Measurements from ENCODE around the gene CSRNP3. TPM values are rescaled to one million over a fixed set of nuclear protein-coding genes. Genes with fewer than 3 reads are reported as not detected.

The CSRNP3 gene
- polyA plus RNA-seq, 2 of the 4 experiments (the other 2 are of a cell fraction) = 0.05 to 0.25 TPM

DNA sequence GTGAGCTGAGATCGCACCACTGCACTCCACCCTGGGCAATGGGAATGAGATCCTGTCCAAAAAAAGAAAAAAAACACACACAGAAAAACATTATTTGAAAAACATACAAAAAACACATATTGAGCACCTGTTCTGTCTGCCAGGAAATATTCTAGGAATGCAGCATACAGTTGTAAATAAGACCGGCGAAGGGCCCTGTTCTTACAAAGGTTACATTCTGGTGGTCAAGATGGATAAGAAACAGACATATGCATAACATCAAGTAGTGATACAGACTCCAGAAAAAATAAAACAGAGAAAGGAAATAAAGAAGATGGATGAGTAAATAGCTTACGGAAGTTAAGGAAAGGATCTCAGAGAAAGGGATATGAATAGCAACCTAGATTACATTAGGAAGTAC lies 164.8 kb downstream of the CSRNP3 start:
- no peaks in the 10 kb centered on the region for H3K9me3 ChIP-seq
- H3K4me1 ChIP-seq = no peaks in the 10 kb centered on the region
- no peak for DNase-seq (ENCODE audit: low read depth in 1 of 2, low spot score in 1 of 2)
- ChIA-PET POLR2A (no interaction called here), CTCF (no interaction called here)
- no peak overlapping the region for H3K27ac ChIP-seq
- no peak overlapping the region for H3K4me2 ChIP-seq
- ATAC-seq = no peak
- no peak overlapping the region for H3K4me3 ChIP-seq
- TF ChIP-seq POLR2AphosphoS2 (conservative IDR thresholded peaks at IDR 0.05; ENCODE audit: low read length) (no peak), HOXB5 (CRISPR knock-in tag; IDR thresholded peaks at IDR 0.05) (no peak), ZNF302 (CRISPR knock-in tag; IDR thresholded peaks at IDR 0.05) (no peak), RCOR1 (IDR thresholded peaks at IDR 0.05; ENCODE audit: low read depth, low read length) (no peak), MYC (IDR thresholded peaks at IDR 0.05; ENCODE audit: borderline replicate concordance, low read length) (no peak), ZSCAN20 (CRISPR knock-in tag; IDR thresholded peaks at IDR 0.05) (no peak), FOSB (CRISPR knock-in tag; IDR thresholded peaks at IDR 0.05) (no peak)
- WGBS (ENCODE audit: missing lambda C conversion rate) = 85% methylated on average over 4 of the region's 4 CpGs
- no peak for FAIRE-seq

DNA sequence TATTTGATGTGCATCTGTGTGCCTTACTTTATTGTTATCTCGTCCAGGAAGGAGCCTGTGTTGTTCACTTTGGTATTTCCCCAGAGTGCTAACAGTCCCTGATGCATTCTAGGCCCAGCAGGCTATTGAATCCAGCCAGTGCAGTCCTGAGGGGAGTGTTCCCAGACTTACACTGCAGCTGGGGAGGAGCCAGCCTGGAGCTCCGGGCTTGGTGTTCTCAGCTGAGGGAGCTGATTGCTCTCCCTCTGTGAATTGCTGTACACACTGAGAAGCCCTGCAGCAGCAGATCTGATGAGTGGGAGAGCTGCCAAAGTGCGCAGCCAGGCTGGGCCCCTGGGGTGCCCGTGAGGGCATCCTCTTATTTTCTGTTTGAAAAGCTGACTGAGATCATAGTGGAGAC lies 165.4 kb downstream of the CSRNP3 start:
- Histone ChIP-seq H3K4me2 (no peak overlapping the region), H3K4me1 (no peaks in the 10 kb centered on the region), H3K27ac (no peak overlapping the region), H3K4me3 (no peak overlapping the region), H3K9me3 (no peaks in the 10 kb centered on the region)
- ATAC-seq (no peak; a peak in 2 of 6 replicates), DNase-seq (ENCODE audit: low read depth in 1 of 2, low spot score in 1 of 2) (no peak), FAIRE-seq (no peak)
- ChIA-PET POLR2A (no interaction called here), CTCF (interaction anchor here (1.0 kb wide), 1 partner anchor 13 kb away, joined by 4 read pairs; no protein-coding TSS in a partner anchor)
- WGBS (ENCODE audit: missing lambda C conversion rate) = 24% methylated on average over 3 of the region's 4 CpGs
- TF ChIP-seq, protein P1, sequence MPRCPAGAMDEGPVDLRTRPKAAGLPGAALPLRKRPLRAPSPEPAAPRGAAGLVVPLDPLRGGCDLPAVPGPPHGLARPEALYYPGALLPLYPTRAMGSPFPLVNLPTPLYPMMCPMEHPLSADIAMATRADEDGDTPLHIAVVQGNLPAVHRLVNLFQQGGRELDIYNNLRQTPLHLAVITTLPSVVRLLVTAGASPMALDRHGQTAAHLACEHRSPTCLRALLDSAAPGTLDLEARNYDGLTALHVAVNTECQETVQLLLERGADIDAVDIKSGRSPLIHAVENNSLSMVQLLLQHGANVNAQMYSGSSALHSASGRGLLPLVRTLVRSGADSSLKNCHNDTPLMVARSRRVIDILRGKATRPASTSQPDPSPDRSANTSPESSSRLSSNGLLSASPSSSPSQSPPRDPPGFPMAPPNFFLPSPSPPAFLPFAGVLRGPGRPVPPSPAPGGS (IDR thresholded peaks at IDR 0.05) = no peak
- TF ChIP-seq ZNF302 (CRISPR knock-in tag; IDR thresholded peaks at IDR 0.05) (no peak), CHD4 (IDR thresholded peaks at IDR 0.05; ENCODE audit: borderline replicate concordance) (no peak), SMC3 (IDR thresholded peaks at IDR 0.05) (no peak), NFE2L2 (conservative IDR thresholded peaks at IDR 0.05; ENCODE audit: low read length) (no peak)
- TF ChIP-seq, protein P2, sequence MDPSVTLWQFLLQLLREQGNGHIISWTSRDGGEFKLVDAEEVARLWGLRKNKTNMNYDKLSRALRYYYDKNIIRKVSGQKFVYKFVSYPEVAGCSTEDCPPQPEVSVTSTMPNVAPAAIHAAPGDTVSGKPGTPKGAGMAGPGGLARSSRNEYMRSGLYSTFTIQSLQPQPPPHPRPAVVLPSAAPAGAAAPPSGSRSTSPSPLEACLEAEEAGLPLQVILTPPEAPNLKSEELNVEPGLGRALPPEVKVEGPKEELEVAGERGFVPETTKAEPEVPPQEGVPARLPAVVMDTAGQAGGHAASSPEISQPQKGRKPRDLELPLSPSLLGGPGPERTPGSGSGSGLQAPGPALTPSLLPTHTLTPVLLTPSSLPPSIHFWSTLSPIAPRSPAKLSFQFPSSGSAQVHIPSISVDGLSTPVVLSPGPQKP (IDR thresholded peaks at IDR 0.05; ENCODE audit: low read depth, low read length) = no peak

DNA sequence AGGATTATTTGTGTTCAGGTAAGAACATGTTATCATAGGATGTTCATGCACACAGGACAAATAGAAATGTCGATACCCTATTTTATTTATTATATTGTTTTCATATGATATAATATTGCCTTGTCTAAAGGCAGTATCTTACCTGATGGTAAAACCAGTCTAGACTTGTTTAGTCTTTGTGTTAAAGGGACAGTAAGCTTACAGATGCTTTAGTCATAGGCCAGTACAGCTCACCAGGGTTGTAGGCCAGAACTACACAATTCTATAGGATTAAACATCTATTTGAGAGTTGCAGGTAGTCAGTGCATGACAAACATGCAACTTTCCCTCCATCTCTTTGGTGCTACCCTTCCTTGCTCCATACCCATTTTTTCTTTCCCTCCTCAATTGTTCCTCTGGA lies 166.0 kb downstream of the CSRNP3 start:
- POLR2A ChIA-PET = no interaction called here
- ATAC-seq = no peak
- no peak for FAIRE-seq

DNA sequence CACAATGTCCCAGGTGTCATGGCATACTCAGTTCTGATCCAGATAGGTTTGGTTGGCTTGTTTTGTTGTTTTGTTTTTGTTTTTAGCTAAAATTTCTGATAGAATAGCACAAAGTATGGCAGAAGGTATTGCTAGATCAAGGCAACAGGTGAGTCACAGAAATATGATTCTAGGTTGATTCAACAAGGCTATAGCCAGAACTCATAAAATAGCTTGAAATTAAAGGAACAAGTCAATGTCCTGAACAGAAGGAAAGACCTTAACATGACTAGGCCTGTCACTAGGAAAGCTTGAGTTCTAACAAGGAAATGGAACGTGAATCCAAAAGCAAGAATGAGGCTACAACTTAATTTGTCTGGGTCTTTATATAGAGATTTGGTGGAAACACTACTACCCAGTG lies 167.5 kb downstream of the CSRNP3 start:
- FAIRE-seq (no peak), ATAC-seq (no peak), DNase-seq (ENCODE audit: low read depth in 1 of 2, low spot score in 1 of 2) (no peak)
- Histone ChIP-seq H3K9me3 (no peaks in the 10 kb centered on the region), H3K27ac (no peak overlapping the region), H3K4me3 (no peak overlapping the region), H3K4me2 (no peak overlapping the region), H3K4me1 (no peaks in the 10 kb centered on the region)
- WGBS (ENCODE audit: missing lambda C conversion rate) = 62% methylated on average over 1 of the region's 1 CpG
- TF ChIP-seq, protein P3, sequence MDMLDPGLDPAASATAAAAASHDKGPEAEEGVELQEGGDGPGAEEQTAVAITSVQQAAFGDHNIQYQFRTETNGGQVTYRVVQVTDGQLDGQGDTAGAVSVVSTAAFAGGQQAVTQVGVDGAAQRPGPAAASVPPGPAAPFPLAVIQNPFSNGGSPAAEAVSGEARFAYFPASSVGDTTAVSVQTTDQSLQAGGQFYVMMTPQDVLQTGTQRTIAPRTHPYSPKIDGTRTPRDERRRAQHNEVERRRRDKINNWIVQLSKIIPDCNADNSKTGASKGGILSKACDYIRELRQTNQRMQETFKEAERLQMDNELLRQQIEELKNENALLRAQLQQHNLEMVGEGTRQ (IDR thresholded peaks at IDR 0.05) = no peak
- TF ChIP-seq JUN (IDR thresholded peaks at IDR 0.05) = no peak
- TF ChIP-seq, protein P4, sequence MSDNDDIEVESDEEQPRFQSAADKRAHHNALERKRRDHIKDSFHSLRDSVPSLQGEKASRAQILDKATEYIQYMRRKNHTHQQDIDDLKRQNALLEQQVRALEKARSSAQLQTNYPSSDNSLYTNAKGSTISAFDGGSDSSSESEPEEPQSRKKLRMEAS (IDR thresholded peaks at IDR 0.05) = no peak
- no peak for TF ChIP-seq CBX8 (IDR thresholded peaks at IDR 0.05)
- no peak for TF ChIP-seq HDAC2 (IDR thresholded peaks at IDR 0.05)
- TF ChIP-seq MAFK (IDR thresholded peaks at IDR 0.05; ENCODE audit: partially characterized antibody) = no peak
- ChIA-PET CTCF (no interaction called here), POLR2A (no interaction called here)

More for the DNA sequence above, 166.0 kb downstream of the CSRNP3 start:
- Histone ChIP-seq H3K9me3 (no peaks in the 10 kb centered on the region), H3K27ac (no peak overlapping the region), H3K4me3 (no peak overlapping the region), H3K4me1 (no peaks in the 10 kb centered on the region), H3K4me2 (no peak overlapping the region)
- CTCF ChIA-PET = interaction anchor here (1.0 kb wide), 1 partner anchor 12 kb away, joined by 4 read pairs; no protein-coding TSS in a partner anchor
- WGBS (ENCODE audit: missing lambda C conversion rate) = 33% methylated on average over 1 of the region's 1 CpG
- DNase-seq (ENCODE audit: low read depth in 1 of 2, low spot score in 1 of 2) = no peak
- no peak for TF ChIP-seq PHF8 (IDR thresholded peaks at IDR 0.05; ENCODE audit: borderline replicate concordance, low read depth)
- no peak for TF ChIP-seq CHD4 (IDR thresholded peaks at IDR 0.05; ENCODE audit: borderline replicate concordance)
- no peak for TF ChIP-seq ESRRA (IDR thresholded peaks at IDR 0.05; ENCODE audit: borderline replicate concordance, low read length)
- no peak for TF ChIP-seq FOSL2 (IDR thresholded peaks at IDR 0.05)
- no peak for TF ChIP-seq FOSL2 (CRISPR knock-in tag; IDR thresholded peaks at IDR 0.05)
- TF ChIP-seq CBX8 (IDR thresholded peaks at IDR 0.05) = no peak
- TF ChIP-seq CHD2 (IDR thresholded peaks at IDR 0.05; ENCODE audit: low read length, partially characterized antibody) = no peak
- TF ChIP-seq BHLHE40 (IDR thresholded peaks at IDR 0.05; ENCODE audit: low read depth, low read length) = no peak
- TF ChIP-seq MAZ (IDR thresholded peaks at IDR 0.05; ENCODE audit: borderline replicate concordance, low read depth, low read length) = no peak
- TF ChIP-seq HOXB13 (CRISPR knock-in tag; IDR thresholded peaks at IDR 0.05; ENCODE audit: low read depth) = no peak
- no peak for TF ChIP-seq RARB (CRISPR knock-in tag; IDR thresholded peaks at IDR 0.05)
- TF ChIP-seq ZC3H11A (IDR thresholded peaks at IDR 0.05) = no peak
